ENCODE results near the gene WDR74.

GRCh38 chr11:62831520-62832335 lies 7.7 kb downstream of the WDR74 start, which contains the start of gene STX5:
- TF ChIP-seq CTCF (conservative IDR thresholded peaks at IDR 0.05) (no peak), EZH2 (IDR thresholded peaks at IDR 0.05; ENCODE audit: low read depth) (no peak)
